MCF 10A (cell line): ENCODE data around the gene MRPS5. TPM values are rescaled to one million over a fixed set of nuclear protein-coding genes. Genes with fewer than 3 reads are reported as not detected.

Source experiments
- BruUV-seq: library from RNA; stranded (reverse); fragments of 400-500 nt; replicated peaks from 2 replicates; lab custom pipeline; 2021; lab: Mats Ljungman, UMichigan
- CTCF ChIA-PET: fragments of 300-600 bp; sonication (Branson Sonifier 250); formaldehyde crosslinking; extraction: SDS; loops from one replicate; lab custom pipeline; 2021; ENCODE audit warnings: antibody characterized with exemption, inconsistent platforms; lab: Yijun Ruan, JAX
- POLR2A ChIA-PET: fragments of 300-600, 350-650 bp; sonication (Branson Sonifier 250); formaldehyde crosslinking; extraction: SDS; loops from one replicate; lab custom pipeline; 2020; ENCODE audit warnings: antibody characterized with exemption, inconsistent platforms; lab: Yijun Ruan, JAX
- DNase-seq: peaks from one replicate; pipeline ENCODE4 v3.0.0-alpha.2; 2018; ENCODE audit not compliant: unreplicated experiment
- H3K27ac Mint-ChIP-seq: one replicate; pipeline ENCODE4 v1.8.0; 2022; ENCODE audit warnings: mild to moderate bottlenecking, low read depth, mixed read lengths; ENCODE audit not compliant: unreplicated experiment
- H3K27me3 Mint-ChIP-seq: one replicate; pipeline ENCODE4 v1.8.0; 2022; ENCODE audit warnings: mixed read lengths; ENCODE audit not compliant: insufficient read depth, unreplicated experiment
- H3K36me3 Mint-ChIP-seq: one replicate; pipeline ENCODE4 v1.8.0; 2022; ENCODE audit warnings: mild to moderate bottlenecking, moderate library complexity, mixed read lengths; ENCODE audit not compliant: insufficient read depth, unreplicated experiment
- H3K4me1 Mint-ChIP-seq: one replicate; pipeline ENCODE4 v1.8.0; 2022; ENCODE audit warnings: mixed read lengths; ENCODE audit not compliant: insufficient read depth, unreplicated experiment
- H3K4me3 Mint-ChIP-seq: one replicate; pipeline ENCODE4 v1.8.0; 2022; ENCODE audit warnings: mild to moderate bottlenecking, moderate library complexity, mixed read lengths; ENCODE audit not compliant: unreplicated experiment
- H3K9me3 Mint-ChIP-seq: one replicate; pipeline ENCODE4 v1.8.0; 2022; ENCODE audit warnings: mixed read lengths; ENCODE audit not compliant: unreplicated experiment
- intact Hi-C: fragments of 100-400 bp; cut with micrococcal nuclease; formaldehyde crosslinking; loops from 2 replicates; pipeline ENCODE4 v1.14.1; 2022
- total RNA-seq: library from RNA; stranded (reverse); gene quantifications from 2 replicates; pipeline ENCODE4 v1.2.3, GENCODE V29; 2022
- TF ChIP-seq, protein P1 (sequence below): fragments of 200-600 bp; IDR thresholded peaks from one replicate; pipeline ENCODE4 v1.8.0; 2022; ENCODE audit warnings: antibody characterized with exemption, mild to moderate bottlenecking; ENCODE audit not compliant: unreplicated experiment

The MRPS5 gene
- total RNA-seq, 1 experiment from 2014 or later, result 74.2 TPM

- TF ChIP-seq, protein P1, sequence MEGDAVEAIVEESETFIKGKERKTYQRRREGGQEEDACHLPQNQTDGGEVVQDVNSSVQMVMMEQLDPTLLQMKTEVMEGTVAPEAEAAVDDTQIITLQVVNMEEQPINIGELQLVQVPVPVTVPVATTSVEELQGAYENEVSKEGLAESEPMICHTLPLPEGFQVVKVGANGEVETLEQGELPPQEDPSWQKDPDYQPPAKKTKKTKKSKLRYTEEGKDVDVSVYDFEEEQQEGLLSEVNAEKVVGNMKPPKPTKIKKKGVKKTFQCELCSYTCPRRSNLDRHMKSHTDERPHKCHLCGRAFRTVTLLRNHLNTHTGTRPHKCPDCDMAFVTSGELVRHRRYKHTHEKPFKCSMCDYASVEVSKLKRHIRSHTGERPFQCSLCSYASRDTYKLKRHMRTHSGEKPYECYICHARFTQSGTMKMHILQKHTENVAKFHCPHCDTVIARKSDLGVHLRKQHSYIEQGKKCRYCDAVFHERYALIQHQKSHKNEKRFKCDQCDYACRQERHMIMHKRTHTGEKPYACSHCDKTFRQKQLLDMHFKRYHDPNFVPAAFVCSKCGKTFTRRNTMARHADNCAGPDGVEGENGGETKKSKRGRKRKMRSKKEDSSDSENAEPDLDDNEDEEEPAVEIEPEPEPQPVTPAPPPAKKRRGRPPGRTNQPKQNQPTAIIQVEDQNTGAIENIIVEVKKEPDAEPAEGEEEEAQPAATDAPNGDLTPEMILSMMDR, result no peak
- no peaks in the 10 kb centered on the region for H3K36me3 Mint-ChIP-seq
- ChIA-PET POLR2A (no interaction called here), CTCF (interaction anchor here (2.2 kb wide), 1 partner anchor 18 kb away, joined by 11 read pairs; no protein-coding TSS in a partner anchor)
- no peak overlapping the region for H3K4me3 Mint-ChIP-seq
- BruUV-seq, result no TSS peak
- intact Hi-C loops, result no loop called here
- H3K27me3 Mint-ChIP-seq, result peaks cover 57% of the 10 kb centered on the region
- H3K9me3 Mint-ChIP-seq, result no peaks in the 10 kb centered on the region
- no peaks in the 10 kb centered on the region for H3K4me1 Mint-ChIP-seq
- no peak for DNase-seq
- H3K27ac Mint-ChIP-seq, result no peak overlapping the region
Measured at GRCh38 chr2:95058466-95058988, 63.1 kb downstream of the MRPS5 start.

DNA sequence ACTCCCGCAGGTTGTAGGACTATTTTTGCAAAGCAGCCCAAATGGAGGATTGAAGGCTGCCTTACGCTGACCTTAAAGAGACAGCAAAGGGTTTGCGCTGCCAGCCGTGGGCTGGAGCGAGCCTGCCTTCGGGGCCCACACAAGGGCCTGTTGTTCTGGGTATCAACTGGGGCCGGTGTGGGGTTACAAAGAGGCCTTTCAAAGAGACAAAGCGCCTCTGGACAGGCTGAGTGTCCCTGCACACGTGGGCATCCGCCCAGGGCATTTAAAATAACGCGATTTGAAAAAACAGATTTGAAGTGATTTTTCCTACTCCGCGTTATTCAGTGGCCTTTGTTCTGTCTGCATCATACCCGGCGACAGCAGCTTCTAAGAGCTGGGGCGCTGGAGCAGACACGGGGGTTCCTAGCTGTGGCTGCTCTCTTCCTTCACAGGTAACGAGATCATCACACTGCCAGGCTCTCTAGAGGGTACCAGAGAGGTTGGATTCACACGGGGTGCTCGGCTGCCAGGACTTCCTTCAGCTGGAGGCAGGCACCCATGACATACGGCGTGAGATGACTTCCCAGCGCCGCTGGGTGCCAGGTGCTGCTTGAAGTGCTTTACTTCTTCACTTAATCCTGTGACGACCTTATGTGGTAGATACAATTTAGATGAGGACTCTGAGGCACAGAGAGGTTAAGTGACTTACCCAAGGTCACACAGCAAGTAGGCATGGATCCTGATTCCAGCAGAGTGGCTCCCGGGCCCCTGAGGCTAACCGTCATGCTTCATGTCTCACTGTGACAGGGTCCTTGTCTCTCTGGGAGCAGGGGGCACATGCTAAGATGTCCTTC is 63.9 kb downstream of the MRPS5 start:
- intact Hi-C loops, result no loop called here
- no peaks in the 10 kb centered on the region for H3K4me1 Mint-ChIP-seq
- ChIA-PET CTCF (interaction anchor here (0.9 to 2.2 kb wide), 2 partner anchors 10 to 18 kb away, joined by 3 to 11 read pairs; no protein-coding TSS in a partner anchor), POLR2A (no interaction called here)
- no peak for DNase-seq
- peaks cover 53% of the 10 kb centered on the region for H3K27me3 Mint-ChIP-seq
- H3K36me3 Mint-ChIP-seq, result no peaks in the 10 kb centered on the region
- no peak overlapping the region for H3K4me3 Mint-ChIP-seq
- no peak overlapping the region for H3K27ac Mint-ChIP-seq
- TF ChIP-seq, protein P1, result no peak
- no peaks in the 10 kb centered on the region for H3K9me3 Mint-ChIP-seq
- BruUV-seq, result no TSS peak

DNA sequence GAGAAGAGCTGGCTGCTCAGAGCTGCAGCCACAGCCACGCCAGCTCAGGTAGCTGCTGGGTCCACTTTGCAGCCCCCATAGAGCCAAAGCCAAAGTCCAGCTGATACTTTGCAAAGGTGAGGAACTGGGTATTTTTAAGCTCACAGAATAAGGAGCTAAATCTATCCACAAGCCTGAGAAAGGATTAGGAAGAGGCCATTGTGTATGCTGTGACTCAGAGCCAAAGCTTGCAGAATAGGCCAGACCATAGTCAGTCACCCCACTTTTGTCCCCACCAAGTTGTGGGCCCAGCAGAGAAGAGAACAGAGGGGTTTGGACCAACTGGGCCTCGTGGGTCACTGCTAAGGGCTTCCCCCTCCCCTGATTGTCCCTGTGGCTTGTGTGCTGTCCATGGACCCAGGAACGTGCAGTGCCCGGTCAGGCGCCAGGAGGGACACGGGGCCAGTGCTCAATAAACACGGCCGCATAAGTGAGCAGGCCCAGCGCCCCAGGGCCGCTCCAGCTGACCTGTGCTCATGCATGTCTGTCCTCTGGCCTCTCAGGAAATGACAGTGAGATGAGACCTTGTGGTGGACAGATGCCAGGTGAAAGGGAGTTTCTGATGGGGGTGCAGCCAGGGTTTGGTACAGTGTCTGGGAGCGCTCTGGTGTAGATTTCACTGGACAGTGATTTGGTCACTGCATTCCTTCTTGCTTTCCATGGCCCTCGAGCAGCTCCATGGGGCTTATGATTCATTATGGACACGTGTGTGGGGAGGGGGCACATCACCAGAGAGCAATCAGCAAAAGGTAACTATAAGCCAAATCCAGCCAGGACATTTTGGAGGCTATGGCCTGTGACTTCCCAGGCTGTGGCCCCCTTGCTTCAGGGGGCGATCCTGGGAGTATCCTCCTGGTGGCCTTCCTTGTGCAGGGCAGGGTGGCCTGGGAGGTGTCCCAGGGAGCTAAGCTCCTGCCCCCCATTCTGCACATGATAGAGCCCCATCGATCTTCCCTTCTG is 64.8 kb downstream of the MRPS5 start:
- Mint-ChIP-seq H3K4me3 (no peak overlapping the region), H3K9me3 (no peaks in the 10 kb centered on the region), H3K4me1 (no peaks in the 10 kb centered on the region), H3K36me3 (no peaks in the 10 kb centered on the region), H3K27me3 (peaks cover 44% of the 10 kb centered on the region), H3K27ac (no peak overlapping the region)
- CTCF ChIA-PET, result interaction anchor here (0.9 kb wide), 2 partner anchors 11 to 20 kb away, joined by 3 to 4 read pairs; no protein-coding TSS in a partner anchor
- no peak for DNase-seq
- TF ChIP-seq, protein P1, result no peak
- no TSS peak for BruUV-seq
- intact Hi-C loops, result no loop called here
- POLR2A ChIA-PET, result interaction anchor here (1.4 kb wide), 1 partner anchor 13 kb away, joined by 3 read pairs; no protein-coding TSS in a partner anchor
